Activated CD4-positive, alpha-beta T cell treated with anti-CD3 and anti-CD28 coated beads, Interleukin-2, amount 50 U/mL, for 4 hours (primary cell): Measurements from ENCODE around the gene ZNF311.
A peak's percentile ranks its signal among the peaks of the same experiment; 100 is the strongest.

ENCODE experiments used
- DNase-seq, 2 experiments: peaks; one replicate each; pipeline ENCODE4 v3.0.0-alpha.2; 2020

Gene ZNF311

GRCh38 chr6:29005183-29005885, at the start of gene ZNF311:
ZNF311 (minus strand) TSS chr6:29005315; CDS start chr6:29003954, 1,361 bp downstream.
- no peak for DNase-seq

- DNase-seq: no peak
Measured at GRCh38 chr6:29051680-29052079, 46.6 kb upstream of the ZNF311 start.

DNA sequence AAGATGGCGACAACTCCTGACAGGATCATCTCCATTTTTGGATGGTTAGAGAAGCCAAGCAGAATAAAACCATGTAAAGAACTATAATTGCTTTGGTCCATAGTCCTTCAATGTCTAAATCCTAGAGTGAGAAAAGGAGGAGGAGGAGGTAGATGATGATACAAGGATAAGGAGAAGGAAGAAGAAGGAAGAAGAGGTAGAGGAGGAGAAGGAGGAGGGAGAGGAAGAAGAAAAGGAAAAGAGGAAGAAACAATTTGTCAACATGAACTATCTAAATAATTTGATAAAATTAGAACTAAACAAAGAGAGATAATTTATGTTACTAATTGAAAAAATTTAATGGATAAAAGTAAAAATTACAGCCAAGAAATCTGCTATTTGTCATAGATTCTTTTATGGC, 40.0 kb upstream of the ZNF311 start, which contains the start of gene OR2W1:
OR2W1 (minus strand) TSS at position 101 of the 400 bp plus-strand sequence; CDS start at position 101, 0 bp downstream.
- no peak for DNase-seq

DNA sequence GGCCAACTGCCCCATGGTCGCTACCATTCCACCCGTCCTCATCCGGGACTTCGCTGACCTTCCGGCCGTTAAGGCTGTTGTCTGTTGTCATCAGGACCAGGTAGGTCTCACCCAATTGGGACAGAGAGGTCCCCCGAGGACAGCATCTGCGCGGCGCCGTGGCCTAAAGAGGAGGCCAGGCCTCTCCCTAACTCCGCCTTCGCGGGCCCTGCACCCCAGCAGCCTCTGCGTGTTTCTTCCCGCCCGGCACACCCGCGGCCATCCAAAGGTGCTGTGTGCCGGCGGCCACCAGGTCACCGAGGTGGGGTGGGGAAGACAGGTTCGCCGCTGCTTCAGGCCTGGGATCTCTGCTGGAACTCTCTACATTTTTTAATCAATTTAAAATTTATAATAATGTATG, 30.8 kb upstream of the ZNF311 start:
- DNase-seq: no peak

DNA sequence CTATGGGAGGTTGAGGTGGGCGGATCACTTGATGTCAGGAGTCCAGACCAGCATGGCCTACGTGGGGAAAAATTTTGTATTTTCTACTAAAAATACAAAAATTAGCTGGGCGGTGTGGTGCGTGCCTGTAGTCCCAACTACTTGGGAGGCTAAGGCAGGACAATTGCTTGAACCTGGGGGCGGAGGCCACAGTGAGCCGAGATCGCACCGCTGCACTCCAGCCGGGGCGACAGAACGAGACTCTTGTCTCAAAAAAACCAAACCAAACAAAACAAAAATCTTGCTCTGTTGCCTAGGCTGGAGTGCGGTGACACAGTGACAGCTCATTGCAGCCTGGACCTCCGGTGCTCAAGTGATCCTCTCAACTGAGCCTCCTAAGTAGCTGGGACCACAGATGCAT, 23.7 kb upstream of the ZNF311 start:
- DNase-seq: no peak

- no peak for DNase-seq
Measured at GRCh38 chr6:29025927-29026585, 20.9 kb upstream of the ZNF311 start.

DNA sequence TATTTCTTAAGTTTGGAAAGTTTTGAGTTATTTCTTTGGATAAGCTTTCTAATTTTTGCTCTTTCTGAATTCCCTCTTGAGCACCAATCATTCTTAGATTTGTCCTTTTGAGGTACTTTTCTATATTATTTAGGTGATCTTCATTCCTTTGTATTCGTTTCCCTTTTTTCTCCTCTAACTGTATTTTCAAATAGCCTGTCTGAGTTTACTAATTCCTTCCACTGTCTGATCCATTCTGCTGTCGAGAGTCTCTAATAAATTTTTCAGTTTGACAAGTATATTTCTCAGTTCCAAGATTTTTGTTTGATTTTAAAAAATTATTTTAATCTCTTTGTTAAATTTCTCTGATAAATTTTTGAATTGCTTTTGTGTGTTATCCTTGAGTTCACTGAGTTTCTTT, 16.3 kb upstream of the ZNF311 start:
- no peak for DNase-seq

DNA sequence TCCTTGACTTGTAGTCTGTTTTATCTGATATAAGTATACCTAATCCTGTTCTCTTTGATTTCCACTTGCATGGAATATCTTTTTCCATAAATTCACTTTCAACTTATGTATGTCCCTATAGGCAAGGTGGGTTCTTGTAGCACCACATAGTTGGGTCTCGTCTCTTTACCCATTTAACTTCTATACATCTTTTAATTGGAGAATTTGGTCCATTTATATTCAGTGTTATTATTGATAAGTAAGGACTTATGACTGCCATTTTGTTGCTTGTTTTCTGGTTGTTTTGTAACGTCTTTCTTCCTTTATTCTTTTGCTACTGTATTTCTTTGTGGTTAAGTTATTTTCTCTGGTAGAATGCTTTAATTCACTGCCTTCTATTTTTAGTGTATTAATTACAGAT, 14.5 kb upstream of the ZNF311 start:
- DNase-seq: no peak

DNA sequence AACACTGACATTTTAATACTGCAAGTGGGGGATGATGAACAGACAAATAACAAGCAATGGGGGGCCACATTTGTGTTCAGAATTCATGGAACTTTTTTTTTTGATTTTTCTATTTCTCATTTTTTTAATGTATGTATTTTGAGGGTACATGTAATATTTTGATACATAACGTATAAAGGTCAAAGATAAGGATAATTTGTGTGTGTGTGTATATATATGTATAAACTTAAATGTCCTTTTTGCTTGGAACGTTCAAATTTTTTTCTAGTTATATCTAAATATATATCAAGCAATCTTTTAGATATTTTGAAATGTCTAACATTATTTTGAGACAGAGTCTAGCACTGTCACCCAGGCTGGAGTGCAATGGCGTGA, 12.3 kb upstream of the ZNF311 start:
- no peak for DNase-seq

DNA sequence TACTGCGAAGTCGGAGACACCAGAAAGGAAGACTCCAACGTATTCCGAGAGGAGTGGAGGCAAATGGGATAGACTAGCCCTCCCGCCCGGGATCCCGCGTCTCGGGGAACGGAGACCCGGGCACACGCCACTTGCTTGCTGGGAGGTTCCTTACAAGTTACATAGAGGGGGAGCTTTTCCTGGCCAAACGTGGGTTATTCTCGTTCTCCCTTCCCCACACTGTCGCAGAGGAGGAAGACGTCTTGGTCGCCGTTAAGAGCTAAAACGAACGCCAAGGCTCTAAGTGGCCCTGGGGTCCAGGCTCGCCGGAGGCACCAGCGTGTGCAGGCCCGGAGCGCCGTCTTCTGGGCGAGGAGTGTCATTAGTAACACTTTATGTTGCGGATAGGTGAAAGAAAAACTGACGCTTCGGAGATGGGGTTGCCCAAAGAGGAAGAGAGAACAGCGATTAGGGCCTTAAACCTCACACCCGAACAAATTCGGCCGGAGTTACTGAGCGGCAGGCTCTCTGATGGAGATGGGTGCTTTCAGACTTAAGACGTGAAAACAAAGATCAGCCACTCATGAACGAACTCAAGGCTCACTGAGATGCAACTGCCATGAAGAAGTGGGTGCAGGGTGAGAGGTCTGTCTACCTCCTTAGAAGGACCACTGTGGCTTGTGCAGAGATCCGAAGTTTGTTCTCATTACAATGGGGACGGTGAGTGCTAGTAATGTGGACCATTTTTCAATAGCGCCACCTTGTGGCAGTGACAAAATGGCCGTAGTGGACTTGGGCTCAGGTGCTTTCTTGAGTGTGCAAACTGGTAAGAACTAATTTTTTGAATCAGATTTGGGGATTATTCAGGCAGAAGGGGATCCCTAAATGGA, 11.7 kb upstream of the ZNF311 start:
- peak; percentile 79 to 81 for DNase-seq

DNA sequence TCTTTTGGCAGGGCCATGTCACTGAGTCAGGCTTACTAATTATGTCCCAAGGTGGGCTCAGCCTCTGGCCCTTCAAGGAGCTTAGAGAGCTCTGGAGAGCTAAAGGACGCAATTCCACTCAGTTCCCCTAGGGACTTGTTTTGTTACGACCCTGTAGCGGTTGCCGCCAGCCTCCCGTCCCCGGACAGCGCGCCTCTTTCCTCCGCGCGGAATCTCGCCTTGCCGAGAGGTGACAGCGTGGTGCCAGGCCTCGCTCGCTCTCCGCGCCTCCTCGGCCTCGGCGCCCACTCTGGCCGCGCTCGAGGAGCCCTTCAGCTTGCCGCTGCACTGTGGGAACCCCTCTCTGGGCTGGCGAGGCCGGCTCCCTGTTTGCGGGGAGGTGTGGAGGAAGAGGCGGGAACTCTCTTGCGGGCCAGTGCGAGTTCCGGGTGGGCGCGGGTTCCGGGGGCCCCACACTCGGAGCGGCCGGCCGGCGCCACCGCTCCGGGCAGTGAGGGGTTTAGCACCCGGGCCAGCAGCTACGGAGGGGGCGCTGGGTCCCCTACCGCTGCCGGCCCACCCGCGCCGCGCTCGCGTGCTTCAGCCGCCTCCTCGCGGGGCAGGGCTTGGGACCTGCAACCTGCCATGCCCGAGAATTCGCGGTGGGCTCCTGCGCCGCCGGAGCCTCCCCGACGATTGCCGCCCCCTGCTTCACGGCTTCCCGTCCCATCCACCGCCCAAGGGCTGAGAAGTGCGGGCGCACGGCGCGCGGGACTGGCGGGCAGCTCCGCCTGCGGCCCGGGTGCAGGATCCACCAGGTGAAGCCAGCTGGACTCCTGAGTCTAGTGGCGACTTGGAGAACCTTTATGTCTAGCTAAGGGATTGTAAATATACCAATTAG, 9.9 kb upstream of the ZNF311 start:
- no peak for DNase-seq

DNA sequence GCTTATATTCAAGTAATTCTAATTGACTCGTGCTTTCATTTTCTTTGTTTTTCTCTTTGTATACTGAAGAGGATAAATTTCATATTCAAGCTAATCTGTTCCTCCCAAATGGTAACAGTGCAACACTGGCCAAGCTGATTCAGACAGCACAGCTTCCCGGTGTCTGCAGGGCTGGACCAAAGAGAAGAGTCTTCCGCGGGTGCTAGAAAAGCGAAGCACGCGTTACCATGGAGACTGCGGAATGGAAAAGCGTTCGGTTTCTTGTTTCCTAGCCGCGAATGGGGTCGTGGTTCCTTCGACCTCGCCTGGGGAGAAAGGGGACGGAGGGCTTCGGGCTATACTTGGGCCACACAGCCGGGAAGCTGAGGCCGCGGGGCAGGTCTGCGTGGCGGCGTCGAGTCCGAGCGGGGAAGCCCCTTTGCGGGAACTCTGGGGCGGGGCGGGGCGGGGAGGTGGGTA, 6.2 kb upstream of the ZNF311 start:
- peak; percentile 29 to 31 for DNase-seq

DNA sequence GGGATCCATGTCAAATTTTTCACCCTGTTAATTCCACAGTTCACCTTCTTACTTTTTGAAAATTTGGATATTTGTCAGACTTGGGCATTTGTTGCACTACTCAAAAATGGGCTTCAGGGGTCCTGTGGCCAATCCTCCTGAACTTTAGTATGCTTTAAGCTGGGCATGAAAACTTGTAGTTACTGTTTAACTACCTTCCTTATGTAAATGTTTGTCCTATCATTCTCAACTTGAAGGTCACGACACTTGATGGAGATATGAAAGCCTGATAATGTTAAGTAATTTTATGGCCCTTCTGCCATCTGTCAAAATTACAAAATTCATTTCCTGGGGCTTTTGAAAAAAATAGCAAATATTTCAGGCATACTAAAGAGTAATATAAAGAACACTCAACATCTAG, 4.2 kb upstream of the ZNF311 start:
- no peak for DNase-seq

DNA sequence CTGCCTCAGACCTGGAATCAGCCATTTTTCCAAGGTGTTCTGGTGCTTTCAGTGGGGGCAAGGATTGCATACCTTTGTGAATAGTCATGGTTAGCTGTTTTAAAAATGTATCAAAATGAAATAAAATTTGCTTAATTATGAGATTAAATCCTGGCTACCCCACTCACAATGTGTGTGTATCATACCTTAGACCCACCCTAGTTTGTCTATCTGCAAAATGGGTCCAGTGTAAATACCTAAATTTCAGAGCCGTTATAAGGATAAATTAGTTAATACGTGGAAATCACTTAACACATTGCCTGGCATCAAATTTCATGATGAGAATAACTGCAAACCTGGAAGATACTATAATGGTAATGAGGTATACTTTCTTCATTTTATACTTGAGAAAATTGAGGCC, 3.0 kb upstream of the ZNF311 start:
- DNase-seq: no peak

DNA sequence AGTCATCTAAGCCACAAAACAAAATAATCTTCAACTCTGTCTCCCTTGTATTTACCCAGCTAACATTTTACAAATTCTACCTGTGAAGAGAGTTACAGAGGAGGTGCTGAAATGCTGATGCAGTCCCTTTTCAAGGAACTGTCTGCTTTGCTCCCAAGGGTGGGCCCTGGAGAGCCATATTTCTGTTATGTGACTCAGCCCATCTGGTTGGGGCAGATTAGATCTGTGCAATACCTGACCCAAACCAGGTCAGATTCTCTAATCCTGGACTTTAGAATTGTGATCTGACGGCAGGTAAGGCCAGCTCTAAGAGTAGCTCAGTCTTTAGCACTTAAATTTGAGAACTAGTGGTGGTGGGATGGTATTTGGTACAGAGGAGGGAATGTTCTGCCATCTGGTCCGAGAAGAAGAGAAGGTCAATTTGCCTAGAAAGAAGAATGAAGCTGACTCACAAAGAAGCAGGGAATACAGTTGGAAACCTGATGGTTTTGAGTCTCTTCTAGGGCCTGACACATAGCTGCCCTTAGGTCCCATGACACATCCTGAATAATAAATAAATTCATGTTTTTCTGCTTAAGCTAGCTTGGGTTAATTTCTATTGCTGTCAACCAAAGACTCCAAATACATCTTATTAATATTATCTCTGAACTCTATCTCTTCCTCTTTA, 8.1 kb downstream of the ZNF311 start:
- no peak for DNase-seq

GRCh38 chr6:28995093-28995650, 9.9 kb downstream of the ZNF311 start:
- DNase-seq: no peak

GRCh38 chr6:28988536-28989311, 16.4 kb downstream of the ZNF311 start:
- peak; percentile 55 to 65 for DNase-seq

GRCh38 chr6:28985462-28986164, 19.5 kb downstream of the ZNF311 start:
- DNase-seq: no peak

- no peak for DNase-seq
Measured at GRCh38 chr6:28983838-28984237, 21.3 kb downstream of the ZNF311 start.
